NB4 (cell line): ENCODE measurements around the gene SLC16A12.

Experiments used
- CTCF ChIP-seq: IDR thresholded peaks from one replicate; pipeline ENCODE4 v1.5.1; 2012; ENCODE audit warnings: low read depth, low read length
- MAX ChIP-seq: IDR thresholded peaks from 2 replicates; pipeline ENCODE4 v1.6.1; 2011; ENCODE audit warnings: low read depth, low read length
- POLR2A ChIP-seq: IDR thresholded peaks from 2 replicates; pipeline ENCODE4 v1.6.1; 2011; ENCODE audit warnings: mild to moderate bottlenecking; ENCODE audit not compliant: insufficient read length; ENCODE audit errors: extremely low read depth

- no peak for TF ChIP-seq POLR2A
- TF ChIP-seq CTCF: peak; percentile 30
- TF ChIP-seq MAX: no peak
Measured at GRCh38 chr10:89419548-89419947, 115.8 kb downstream of the SLC16A12 start.
